Mesothelial cell of epicardium (in vitro differentiated cells): Measurements from ENCODE around the gene MARCHF10. TPM values are rescaled to one million over a fixed set of nuclear protein-coding genes. Genes with fewer than 3 reads are reported as not detected.

Source experiments
- DNase-seq, 2 experiments: peaks; one replicate each; pipeline ENCODE4 v3.0.0; 2021; ENCODE audit warnings: low spot score in 2 of 2; ENCODE audit not compliant: unreplicated experiment in 2 of 2
- H3K27ac Mint-ChIP-seq: 2 replicates; pipeline ENCODE4 v1.8.0; 2021; ENCODE audit warnings: mixed read lengths
- H3K27me3 Mint-ChIP-seq: 2 replicates; pipeline ENCODE4 v1.8.0; 2021; ENCODE audit warnings: low read depth, mixed read lengths
- H3K36me3 Mint-ChIP-seq: 2 replicates; pipeline ENCODE4 v1.8.0; 2021; ENCODE audit warnings: mixed read lengths
- H3K4me1 Mint-ChIP-seq: 2 replicates; pipeline ENCODE4 v1.8.0; 2021; ENCODE audit warnings: mixed read lengths
- H3K4me3 Mint-ChIP-seq: 2 replicates; pipeline ENCODE4 v1.8.0; 2021; ENCODE audit warnings: mild to moderate bottlenecking, moderate library complexity, mixed read lengths
- H3K9me3 Mint-ChIP-seq: 2 replicates; pipeline ENCODE4 v1.8.0; 2021; ENCODE audit warnings: mixed read lengths
- total RNA-seq: library from RNA; stranded (reverse); gene quantifications from 3 replicates; pipeline ENCODE4 v1.2.1, GENCODE V29; 2021
- TF ChIP-seq, protein P1 (sequence below): fragments of 200-600 bp; sonication (generic); IDR thresholded peaks from one replicate; pipeline ENCODE4 v1.5.0; 2021; ENCODE audit warnings: antibody characterized with exemption; ENCODE audit not compliant: unreplicated experiment

MARCHF10 gene
- total RNA-seq, 1 donor from 2014 or later = 1.1 TPM

DNA sequence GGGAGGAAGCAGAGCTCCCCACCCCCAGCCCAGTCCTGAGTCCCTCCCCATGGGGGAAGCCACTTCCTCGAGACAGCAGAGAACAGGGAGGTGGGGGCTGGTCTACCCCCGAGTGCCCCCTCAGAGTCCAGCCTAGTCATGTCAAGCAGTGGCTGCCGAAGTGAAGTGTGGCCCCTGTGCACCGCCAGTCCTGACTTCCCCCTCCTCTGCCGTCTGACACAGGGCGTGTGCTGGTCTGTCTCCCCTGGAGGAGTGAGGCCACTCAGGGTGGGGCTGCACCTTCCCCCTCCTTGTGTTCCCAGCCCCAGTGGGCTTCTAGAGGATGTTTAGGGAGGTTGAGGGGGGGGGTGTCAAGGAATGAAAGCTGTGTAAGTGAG lies 133.8 kb downstream of the MARCHF10 start:
- no peak for DNase-seq
- TF ChIP-seq, protein P1, sequence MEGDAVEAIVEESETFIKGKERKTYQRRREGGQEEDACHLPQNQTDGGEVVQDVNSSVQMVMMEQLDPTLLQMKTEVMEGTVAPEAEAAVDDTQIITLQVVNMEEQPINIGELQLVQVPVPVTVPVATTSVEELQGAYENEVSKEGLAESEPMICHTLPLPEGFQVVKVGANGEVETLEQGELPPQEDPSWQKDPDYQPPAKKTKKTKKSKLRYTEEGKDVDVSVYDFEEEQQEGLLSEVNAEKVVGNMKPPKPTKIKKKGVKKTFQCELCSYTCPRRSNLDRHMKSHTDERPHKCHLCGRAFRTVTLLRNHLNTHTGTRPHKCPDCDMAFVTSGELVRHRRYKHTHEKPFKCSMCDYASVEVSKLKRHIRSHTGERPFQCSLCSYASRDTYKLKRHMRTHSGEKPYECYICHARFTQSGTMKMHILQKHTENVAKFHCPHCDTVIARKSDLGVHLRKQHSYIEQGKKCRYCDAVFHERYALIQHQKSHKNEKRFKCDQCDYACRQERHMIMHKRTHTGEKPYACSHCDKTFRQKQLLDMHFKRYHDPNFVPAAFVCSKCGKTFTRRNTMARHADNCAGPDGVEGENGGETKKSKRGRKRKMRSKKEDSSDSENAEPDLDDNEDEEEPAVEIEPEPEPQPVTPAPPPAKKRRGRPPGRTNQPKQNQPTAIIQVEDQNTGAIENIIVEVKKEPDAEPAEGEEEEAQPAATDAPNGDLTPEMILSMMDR = no peak
- H3K4me3 Mint-ChIP-seq = no peak overlapping the region
- H3K27me3 Mint-ChIP-seq = no peaks in the 10 kb centered on the region
- H3K27ac Mint-ChIP-seq = no peak overlapping the region
- H3K9me3 Mint-ChIP-seq = no peaks in the 10 kb centered on the region
- peaks cover 16% of the 10 kb centered on the region for H3K4me1 Mint-ChIP-seq
- H3K36me3 Mint-ChIP-seq = peaks cover 6% of the 10 kb centered on the region

DNA sequence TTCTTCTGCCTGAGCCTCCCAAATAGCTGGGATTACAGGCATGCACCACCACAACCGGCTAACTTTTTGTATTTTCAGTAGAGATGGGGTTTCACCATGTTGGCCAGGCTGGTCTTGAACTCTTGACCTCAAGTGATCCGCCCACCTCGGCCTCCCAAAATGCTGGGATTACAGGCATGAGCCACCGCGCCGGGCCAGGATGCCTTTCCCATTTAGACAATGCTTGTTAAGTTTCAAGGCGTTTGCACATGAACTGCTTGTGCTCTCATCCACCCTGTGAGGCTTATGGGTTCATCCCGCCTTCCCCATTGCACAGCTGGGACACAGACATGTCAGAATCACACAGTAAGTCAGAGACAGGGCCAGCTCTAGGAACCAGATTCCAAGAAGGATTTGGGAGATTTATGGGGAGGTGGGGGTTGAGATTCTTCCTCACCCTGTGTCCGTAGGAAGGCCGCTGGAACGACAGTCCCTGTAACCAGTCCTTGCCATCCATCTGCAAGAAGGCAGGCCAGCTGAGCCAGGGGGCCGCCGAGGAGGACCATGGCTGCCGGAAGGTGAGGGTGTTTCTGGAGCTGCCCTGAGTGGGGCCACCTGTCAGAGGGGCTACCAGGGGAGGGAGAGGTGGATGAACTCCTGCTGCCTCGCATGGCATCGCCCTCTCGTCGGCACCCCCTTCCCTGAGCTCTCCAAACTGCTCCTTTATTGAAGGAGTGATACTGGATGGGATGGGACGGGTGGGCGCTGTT lies 134.3 kb downstream of the MARCHF10 start:
- peaks cover 16% of the 10 kb centered on the region for H3K4me1 Mint-ChIP-seq
- H3K4me3 Mint-ChIP-seq = no peak overlapping the region
- TF ChIP-seq, protein P1 = no peak
- H3K27ac Mint-ChIP-seq = no peak overlapping the region
- no peaks in the 10 kb centered on the region for H3K27me3 Mint-ChIP-seq
- peaks cover 2% of the 10 kb centered on the region for H3K36me3 Mint-ChIP-seq
- no peak for DNase-seq
- H3K9me3 Mint-ChIP-seq = no peaks in the 10 kb centered on the region

DNA sequence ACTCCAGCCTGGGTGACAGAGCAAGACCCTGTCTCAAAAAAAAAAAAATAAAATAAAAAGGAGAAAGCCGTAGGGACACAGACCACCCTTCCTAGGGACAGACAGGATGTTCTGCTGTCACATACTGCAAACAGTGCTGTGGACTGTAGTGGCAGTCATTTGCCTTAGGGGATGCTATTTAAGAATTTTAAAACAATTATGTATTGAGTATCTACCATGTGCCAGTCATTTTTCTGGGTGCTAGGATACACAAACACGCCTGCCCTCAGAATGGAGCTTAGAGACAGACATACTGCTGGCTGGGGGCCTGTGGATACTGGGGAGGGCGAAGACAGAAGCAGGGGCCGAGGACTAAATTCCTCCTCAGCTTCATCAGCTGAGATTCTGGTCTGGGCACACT lies 135.2 kb downstream of the MARCHF10 start:
- peaks cover 19% of the 10 kb centered on the region for H3K4me1 Mint-ChIP-seq
- H3K27me3 Mint-ChIP-seq = no peaks in the 10 kb centered on the region
- H3K4me3 Mint-ChIP-seq = no peak overlapping the region
- TF ChIP-seq, protein P1 = no peak
- no peaks in the 10 kb centered on the region for H3K9me3 Mint-ChIP-seq
- no peak overlapping the region for H3K27ac Mint-ChIP-seq
- DNase-seq = no peak
- peaks cover 6% of the 10 kb centered on the region for H3K36me3 Mint-ChIP-seq

DNA sequence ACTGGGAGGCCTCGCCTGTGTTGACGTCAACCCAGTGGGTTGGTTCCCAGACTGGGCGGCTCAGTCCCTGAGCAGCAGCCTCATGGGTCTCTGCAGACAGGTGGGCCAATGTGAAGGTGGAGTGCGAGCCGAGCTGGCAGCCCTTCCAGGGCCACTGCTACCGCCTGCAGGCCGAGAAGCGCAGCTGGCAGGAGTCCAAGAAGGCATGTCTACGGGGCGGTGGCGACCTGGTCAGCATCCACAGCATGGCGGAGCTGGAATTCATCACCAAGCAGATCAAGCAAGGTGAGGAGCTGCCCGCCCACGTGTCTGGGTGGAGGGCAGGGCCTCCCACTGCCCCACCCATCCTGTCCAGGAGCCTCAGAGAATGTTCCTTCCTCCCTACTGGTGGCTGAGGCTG lies 136.6 kb downstream of the MARCHF10 start:
- H3K27me3 Mint-ChIP-seq = no peaks in the 10 kb centered on the region

DNA sequence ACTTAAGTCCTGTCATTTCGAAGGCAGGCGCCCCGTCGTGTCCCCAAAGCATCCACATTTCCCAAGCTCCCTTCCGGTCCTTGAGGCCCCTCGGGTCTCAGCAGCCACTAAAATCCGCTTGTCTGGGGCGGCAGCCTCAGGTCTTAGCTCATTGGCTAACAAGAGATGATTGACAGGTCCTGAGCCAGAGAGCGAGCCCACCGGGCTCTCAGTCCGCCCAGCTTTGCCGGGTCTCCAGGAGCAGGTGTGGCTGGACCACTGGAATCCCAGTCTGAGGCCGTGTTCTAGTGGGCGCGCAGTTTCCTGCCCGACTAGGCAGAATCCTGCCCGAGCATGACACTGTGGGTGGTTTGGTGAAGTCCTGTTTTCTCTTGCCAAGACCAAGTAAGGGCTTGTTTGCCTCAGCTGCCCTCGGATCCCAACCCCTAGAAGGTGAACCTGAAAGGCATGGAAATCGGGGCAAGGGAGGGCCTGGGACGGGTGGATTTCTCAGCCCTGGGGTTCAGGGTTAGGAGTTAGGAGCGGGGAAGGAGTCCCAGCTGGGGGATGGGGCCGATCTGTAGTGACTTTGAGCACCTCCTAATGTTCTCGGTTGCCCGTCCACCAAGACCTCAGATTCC lies 137.8 kb downstream of the MARCHF10 start:
- Mint-ChIP-seq H3K27me3 (no peaks in the 10 kb centered on the region), H3K4me1 (peaks cover 16% of the 10 kb centered on the region), H3K4me3 (no peak overlapping the region), H3K9me3 (no peaks in the 10 kb centered on the region), H3K27ac (no peak overlapping the region), H3K36me3 (peaks cover 5% of the 10 kb centered on the region)
- TF ChIP-seq, protein P1 = no peak
- no peak for DNase-seq

More for the DNA sequence above, 136.6 kb downstream of the MARCHF10 start:
- no peaks in the 10 kb centered on the region for H3K9me3 Mint-ChIP-seq
- no peak overlapping the region for H3K4me3 Mint-ChIP-seq
- peaks cover 19% of the 10 kb centered on the region for H3K4me1 Mint-ChIP-seq
- peaks cover 5% of the 10 kb centered on the region for H3K36me3 Mint-ChIP-seq
- TF ChIP-seq, protein P1 = no peak
- no peak overlapping the region for H3K27ac Mint-ChIP-seq
- DNase-seq = no peak
